IMR-90 (cell line): ENCODE results near the gene ATP11A. TPM values are rescaled to one million over a fixed set of nuclear protein-coding genes. Genes with fewer than 3 reads are reported as not detected.

Source experiments
- ATAC-seq: fragments of 200-7000 bp; cut with Tn5 transposase; 2 replicates; pipeline ENCODE4 v1.9.1; 2020; ENCODE audit warnings: low read depth, mild to moderate bottlenecking, moderate library complexity
- BruUV-seq: library from RNA; stranded (reverse); fragments of 400-500 nt; replicated peaks from 2 replicates; lab custom pipeline; 2021; lab: Mats Ljungman, UMichigan
- CTCF ChIA-PET: fragments of 300-600 bp; formaldehyde crosslinking; extraction: SDS; loops from one replicate; lab custom pipeline; 2021; ENCODE audit warnings: antibody characterized with exemption; lab: Yijun Ruan, JAX
- POLR2A ChIA-PET: fragments of 300-600 bp; sonication (Branson Sonifier 250); formaldehyde crosslinking; loops from one replicate; lab custom pipeline; 2022; ENCODE audit warnings: antibody characterized with exemption; ENCODE audit not compliant: unreplicated experiment; lab: Charles Lee
- DNase-seq: peaks from one replicate; pipeline ENCODE4 v3.0.0; 2013
- H2AFZ ChIP-seq: replicated peaks from 2 replicates; pipeline ENCODE3; 2013; ENCODE audit warnings: low read length, mild to moderate bottlenecking; ENCODE audit not compliant: poor library complexity
- H2AK5ac ChIP-seq: 2 replicates; pipeline ENCODE4 v1.6.1; 2013; ENCODE audit warnings: low read depth, low read length, inconsistent platforms
- H2AK9ac ChIP-seq: replicated peaks from 2 replicates; pipeline ENCODE3; 2013; ENCODE audit warnings: mild to moderate bottlenecking, low read depth, low read length, moderate library complexity; ENCODE audit not compliant: poor library complexity
- H2BK120ac ChIP-seq: 2 replicates; pipeline ENCODE4 v1.6.1; 2013; ENCODE audit warnings: low read depth, low read length, inconsistent platforms
- H2BK15ac ChIP-seq: 3 replicates; pipeline ENCODE4 v1.6.1; 2013; ENCODE audit warnings: low read depth, low read length, inconsistent platforms
- H2BK20ac ChIP-seq: 2 replicates; pipeline ENCODE4 v1.6.1; 2013; ENCODE audit warnings: low read depth, mild to moderate bottlenecking, inconsistent platforms, low read length, moderate library complexity
- H2BK5ac ChIP-seq: 2 replicates; pipeline ENCODE4 v1.6.1; 2013; ENCODE audit warnings: mild to moderate bottlenecking, low read depth, low read length, inconsistent platforms; ENCODE audit not compliant: poor library complexity, severe bottlenecking
- H3K14ac ChIP-seq: replicated peaks from 2 replicates; pipeline ENCODE4 v1.6.1; 2013; ENCODE audit warnings: low read depth, low read length, inconsistent platforms
- H3K18ac ChIP-seq: 2 replicates; pipeline ENCODE4 v1.6.1; 2013; ENCODE audit warnings: low read depth, low read length, control low read depth
- H3K23ac ChIP-seq: 2 replicates; pipeline ENCODE4 v1.6.1; 2013; ENCODE audit warnings: low read depth, low read length, inconsistent platforms
- H3K27ac ChIP-seq: 2 replicates; pipeline ENCODE4 v1.5.1; 2013; ENCODE audit warnings: mild to moderate bottlenecking, control low read depth, low read length; ENCODE audit not compliant: insufficient read depth
- H3K27me3 ChIP-seq: 2 replicates; pipeline ENCODE4 v1.6.1; 2013; ENCODE audit warnings: low read length; ENCODE audit not compliant: control insufficient read depth, insufficient read depth
- H3K36me3 ChIP-seq: 2 replicates; pipeline ENCODE4 v1.6.1; 2013; ENCODE audit warnings: low read length, mixed read lengths; ENCODE audit not compliant: control insufficient read depth, insufficient read depth
- H3K4ac ChIP-seq: 2 replicates; pipeline ENCODE4 v1.6.1; 2013; ENCODE audit warnings: low read depth, low read length, inconsistent platforms
- H3K4me1 ChIP-seq: 2 replicates; pipeline ENCODE4 v1.6.1; 2013; ENCODE audit warnings: low read length, mixed read lengths; ENCODE audit not compliant: control insufficient read depth, insufficient read depth
- H3K4me2 ChIP-seq: 2 replicates; pipeline ENCODE4 v1.6.1; 2013; ENCODE audit warnings: low read depth, mild to moderate bottlenecking, control low read depth, low read length, moderate library complexity
- H3K4me3 ChIP-seq: 2 replicates; pipeline ENCODE4 v1.5.1; 2013; ENCODE audit warnings: low read depth, mild to moderate bottlenecking, control low read depth, low read length, moderate library complexity; ENCODE audit not compliant: insufficient read depth
- H3K56ac ChIP-seq: 2 replicates; pipeline ENCODE4 v1.6.1; 2013; ENCODE audit warnings: low read length, inconsistent platforms; ENCODE audit not compliant: insufficient read depth; ENCODE audit errors: extremely low read depth
- H3K79me1 ChIP-seq, 2 experiments: 2 replicates each; pipeline ENCODE4 v1.6.1; 2013; ENCODE audit warnings: low read length in 2 of 2, inconsistent platforms in 1 of 2, low read depth in 1 of 2
- H3K9ac ChIP-seq: 2 replicates; pipeline ENCODE4 v1.6.1; 2013; ENCODE audit warnings: low read depth, low read length, control low read depth
- H3K9me1 ChIP-seq: 2 replicates; pipeline ENCODE4 v1.6.1; 2013; ENCODE audit warnings: low read length, inconsistent platforms; ENCODE audit not compliant: insufficient read depth
- H3K9me3 ChIP-seq: 2 replicates; pipeline ENCODE4 v1.6.1; 2013; ENCODE audit warnings: low read length; ENCODE audit not compliant: control insufficient read depth, insufficient read depth
- H4K20me1 ChIP-seq: 2 replicates; pipeline ENCODE4 v1.6.1; 2013; ENCODE audit warnings: low read length, inconsistent platforms; ENCODE audit not compliant: insufficient read depth
- H4K5ac ChIP-seq: 2 replicates; pipeline ENCODE4 v1.6.1; 2013; ENCODE audit warnings: mild to moderate bottlenecking, low read depth, low read length, control low read depth
- H4K8ac ChIP-seq, 2 experiments: 2 replicates each; pipeline ENCODE4 v1.6.1; 2013; ENCODE audit warnings: low read depth in 2 of 2, low read length in 2 of 2, control low read depth in 1 of 2, inconsistent platforms in 1 of 2
- H4K91ac ChIP-seq: 2 replicates; pipeline ENCODE4 v1.6.1; 2013; ENCODE audit warnings: low read depth, low read length, inconsistent platforms; ENCODE audit not compliant: insufficient read depth
- CHD1 ChIP-seq: IDR thresholded peaks from 2 replicates; pipeline ENCODE4 v1.6.1; 2012; ENCODE audit warnings: low read depth, low read length, improper control_type of control experiment
- CTCF ChIP-seq: conservative IDR thresholded peaks from 2 replicates; pipeline ENCODE4 v1.5.1; 2012; ENCODE audit warnings: mild to moderate bottlenecking, low read depth, low read length, improper control_type of control experiment
- MAFK ChIP-seq: IDR thresholded peaks from 2 replicates; pipeline ENCODE4 v1.6.1; 2012; ENCODE audit warnings: low read depth, low read length, improper control_type of control experiment
- MAZ ChIP-seq: IDR thresholded peaks from 2 replicates; pipeline ENCODE4 v1.6.1; 2012; ENCODE audit warnings: low read depth, mild to moderate bottlenecking, low read length, improper control_type of control experiment, moderate library complexity, borderline replicate concordance
- MXI1 ChIP-seq: IDR thresholded peaks from 2 replicates; pipeline ENCODE4 v1.6.1; 2012; ENCODE audit warnings: low read depth, mild to moderate bottlenecking, low read length, moderate library complexity, borderline replicate concordance
- RAD21 ChIP-seq: IDR thresholded peaks from 2 replicates; pipeline ENCODE4 v1.6.1; 2012; ENCODE audit warnings: low read length, improper control_type of control experiment
- RCOR1 ChIP-seq: IDR thresholded peaks from 2 replicates; pipeline ENCODE4 v1.6.1; 2012; ENCODE audit warnings: mild to moderate bottlenecking, low read length, improper control_type of control experiment; ENCODE audit not compliant: insufficient replicate concordance
- SMC3 ChIP-seq: fragments of 150-350 bp; IDR thresholded peaks from 2 replicates; pipeline ENCODE4 v1.6.1; 2016; ENCODE audit warnings: low read depth, mild to moderate bottlenecking, antibody characterized with exemption, low read length, moderate library complexity
- WGBS, 2 experiments: methylation state at CpG; one replicate each; pipeline versions ENCODE4 v1.1.5 to v1.1.7; 2013; ENCODE audit warnings: missing lambda C conversion rate in 2 of 2; ENCODE audit not compliant: insufficient read length in 1 of 2; ENCODE audit errors: extremely low coverage in 2 of 2; 5-methylcytosine and 5-hydroxymethylcytosine counted together
- dilution Hi-C: fragments of 300-500 bp; cut with HindIII; formaldehyde crosslinking; loops from one replicate; pipeline ENCODE4 v1.14.3; 2018; ENCODE audit warnings: low sequenced_read_pairs; ENCODE audit not compliant: unreplicated experiment
- in situ Hi-C: fragments of 300-500 bp; cut with MboI; formaldehyde crosslinking; loops from 3 replicates; pipeline ENCODE4 v1.14.3; 2019; ENCODE audit warnings: low sequenced_read_pairs, inconsistent platforms, mixed read lengths
- intact Hi-C: fragments of 100-400 bp; cut with micrococcal nuclease; formaldehyde crosslinking; loops from 2 replicates; pipeline ENCODE4 v1.10.0; 2022
- polyA plus RNA-seq, 3 experiments: library from polyadenylated mRNA; depleted of rRNA; stranded (reverse); fragments of >200 nt; gene quantifications; 2 replicates each; pipeline ENCODE4 v1.2.3, GENCODE V29; 2012; ENCODE audit warnings: low replicate concordance in 1 of 3
- total RNA-seq: library from RNA; depleted of rRNA; stranded (reverse); fragments of >200 nt; gene quantifications from 2 replicates; pipeline ENCODE4 v1.2.3, GENCODE V29; 2012
- TF ChIP-seq, protein P1 (sequence below): fragments of 150-350 bp; IDR thresholded peaks from 2 replicates; pipeline ENCODE4 v1.6.1; 2016; ENCODE audit warnings: low read depth, mild to moderate bottlenecking, low read length, moderate library complexity, borderline replicate concordance

ATP11A gene
- total and polyA plus RNA-seq, 2 of the 4 experiments (the other 2 are of a cell fraction), result 8.4 to 12.0 TPM

- TF ChIP-seq MXI1, result no peak
Measured at GRCh38 chr13:112899281-112900225, 209.7 kb downstream of the ATP11A start (continued).

GRCh38 chr13:112900226-112900600 lies 210.4 kb downstream of the ATP11A start:
- TF ChIP-seq, protein P1, sequence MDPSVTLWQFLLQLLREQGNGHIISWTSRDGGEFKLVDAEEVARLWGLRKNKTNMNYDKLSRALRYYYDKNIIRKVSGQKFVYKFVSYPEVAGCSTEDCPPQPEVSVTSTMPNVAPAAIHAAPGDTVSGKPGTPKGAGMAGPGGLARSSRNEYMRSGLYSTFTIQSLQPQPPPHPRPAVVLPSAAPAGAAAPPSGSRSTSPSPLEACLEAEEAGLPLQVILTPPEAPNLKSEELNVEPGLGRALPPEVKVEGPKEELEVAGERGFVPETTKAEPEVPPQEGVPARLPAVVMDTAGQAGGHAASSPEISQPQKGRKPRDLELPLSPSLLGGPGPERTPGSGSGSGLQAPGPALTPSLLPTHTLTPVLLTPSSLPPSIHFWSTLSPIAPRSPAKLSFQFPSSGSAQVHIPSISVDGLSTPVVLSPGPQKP, result no peak
- TF ChIP-seq MAZ (no peak), MXI1 (no peak), CTCF (no peak), SMC3 (no peak), RAD21 (no peak), RCOR1 (no peak), MAFK (no peak), CHD1 (no peak)
- no peaks in the 10 kb centered on the region for H4K20me1 ChIP-seq
- H3K9me3 ChIP-seq, result peaks cover 9% of the 10 kb centered on the region
- DNase-seq, result no peak
- H2AK5ac ChIP-seq, result no peak overlapping the region
- no peak overlapping the region for H4K8ac ChIP-seq
- no peak overlapping the region for H2BK15ac ChIP-seq
- H2AK9ac ChIP-seq, result no peak overlapping the region
- H3K9ac ChIP-seq, result no peak overlapping the region
- POLR2A ChIA-PET, result no interaction called here
- no peaks in the 10 kb centered on the region for H3K9me1 ChIP-seq
- H2BK20ac ChIP-seq, result no peak overlapping the region
- no TSS peak for BruUV-seq
- H3K23ac ChIP-seq, result no peak overlapping the region
- no peaks in the 10 kb centered on the region for H3K4me1 ChIP-seq
- WGBS, 2 experiments, result 63% methylated on average over 4 of the region's 9 CpGs; no CpG with 5 or more reads in 1 of the 2 experiments
- H4K91ac ChIP-seq, result no peak overlapping the region
- intact Hi-C loops, result no loop called here
- H3K4me3 ChIP-seq, result no peak overlapping the region
- no peak overlapping the region for H2BK120ac ChIP-seq
- no peak overlapping the region for H3K18ac ChIP-seq
- H3K4ac ChIP-seq, result no peak overlapping the region
- no peak overlapping the region for H4K5ac ChIP-seq
- in situ Hi-C loops, result no loop called here
- no peak overlapping the region for H2BK5ac ChIP-seq
- no peak overlapping the region for H3K56ac ChIP-seq
- dilution Hi-C loops, result no loop called here
- CTCF ChIA-PET, result no interaction called here
- no peak overlapping the region for H2AFZ ChIP-seq
- no peak overlapping the region for H3K14ac ChIP-seq
- no peaks in the 10 kb centered on the region for H3K36me3 ChIP-seq
- no peak overlapping the region for H3K27ac ChIP-seq
- ATAC-seq, result no peak
- H3K79me1 ChIP-seq, result no peaks in the 10 kb centered on the region
- no peak overlapping the region for H3K4me2 ChIP-seq
- H3K27me3 ChIP-seq, result peaks cover 81% of the 10 kb centered on the region
